ENCODE measurements around the gene CDKN2B-AS1.

The CDKN2B-AS1 gene

GRCh38 chr9:22120595-22120994 lies 126.0 kb downstream of the CDKN2B-AS1 start:
- DNase-seq = no peak

GRCh38 chr9:22124263-22125011 lies 129.8 kb downstream of the CDKN2B-AS1 start:
- DNase-seq = no peak

- DNase-seq = no peak
Observed at GRCh38 chr9:22129133-22129532, 134.5 kb downstream of the CDKN2B-AS1 start.

- no peak for DNase-seq
Observed at GRCh38 chr9:22129633-22130032, 135.0 kb downstream of the CDKN2B-AS1 start.

GRCh38 chr9:22131817-22132216 lies 137.2 kb downstream of the CDKN2B-AS1 start:
- DNase-seq = no peak

GRCh38 chr9:22134390-22134789 lies 139.8 kb downstream of the CDKN2B-AS1 start:
- no peak for DNase-seq

GRCh38 chr9:22136461-22137096 lies 142.0 kb downstream of the CDKN2B-AS1 start:
- DNase-seq = no peak

GRCh38 chr9:22138956-22139660 lies 144.5 kb downstream of the CDKN2B-AS1 start:
- DNase-seq = no peak

- DNase-seq = no peak
Observed at GRCh38 chr9:22141908-22142307, 147.3 kb downstream of the CDKN2B-AS1 start.

GRCh38 chr9:22142671-22143070 lies 148.1 kb downstream of the CDKN2B-AS1 start:
- no peak for DNase-seq

- DNase-seq = no peak
Observed at GRCh38 chr9:22143799-22144625, 149.4 kb downstream of the CDKN2B-AS1 start.

GRCh38 chr9:22146604-22147003 lies 152.0 kb downstream of the CDKN2B-AS1 start:
- DNase-seq = no peak

- no peak for DNase-seq
Observed at GRCh38 chr9:22147813-22148527, 153.4 kb downstream of the CDKN2B-AS1 start.

- DNase-seq = no peak
Observed at GRCh38 chr9:22148528-22148875, 153.9 kb downstream of the CDKN2B-AS1 start.

GRCh38 chr9:22148876-22149637 lies 154.5 kb downstream of the CDKN2B-AS1 start:
- DNase-seq = no peak

- DNase-seq = no peak
Observed at GRCh38 chr9:22154064-22154463, 159.5 kb downstream of the CDKN2B-AS1 start.

- no peak for DNase-seq
Observed at GRCh38 chr9:22156586-22156985, 162.0 kb downstream of the CDKN2B-AS1 start.

GRCh38 chr9:22157276-22157675 lies 162.7 kb downstream of the CDKN2B-AS1 start:
- DNase-seq = no peak

- DNase-seq = no peak
Observed at GRCh38 chr9:22157828-22158227, 163.2 kb downstream of the CDKN2B-AS1 start.

- DNase-seq = no peak
Observed at GRCh38 chr9:22158271-22158670, 163.7 kb downstream of the CDKN2B-AS1 start.

- DNase-seq = no peak
Observed at GRCh38 chr9:22158927-22159346, 164.3 kb downstream of the CDKN2B-AS1 start.

- no peak for DNase-seq
Observed at GRCh38 chr9:22159586-22159985, 165.0 kb downstream of the CDKN2B-AS1 start.
